22Rv1 (cell line): ENCODE measurements around the gene GHRL.

Experiments
- H3K27ac ChIP-seq: fragments of 450-650 bp; 2 replicates; pipeline ENCODE4 v1.5.1; 2017
- CTCF ChIP-seq: fragments of 450-650 bp; IDR thresholded peaks from 2 replicates; pipeline ENCODE4 v1.5.1; 2017; ENCODE audit warnings: mild to moderate bottlenecking
- ZFX ChIP-seq: fragments of 450-650 bp; IDR thresholded peaks from 2 replicates; pipeline ENCODE4 v1.6.1; 2017; ENCODE audit warnings: antibody characterized with exemption, borderline replicate concordance

The GHRL gene

GRCh38 chr3:10333349-10333650 lies 40.6 kb upstream of the GHRL start:
- H3K27ac ChIP-seq: no peak overlapping the region
- no peak for TF ChIP-seq CTCF
- TF ChIP-seq ZFX: no peak

DNA sequence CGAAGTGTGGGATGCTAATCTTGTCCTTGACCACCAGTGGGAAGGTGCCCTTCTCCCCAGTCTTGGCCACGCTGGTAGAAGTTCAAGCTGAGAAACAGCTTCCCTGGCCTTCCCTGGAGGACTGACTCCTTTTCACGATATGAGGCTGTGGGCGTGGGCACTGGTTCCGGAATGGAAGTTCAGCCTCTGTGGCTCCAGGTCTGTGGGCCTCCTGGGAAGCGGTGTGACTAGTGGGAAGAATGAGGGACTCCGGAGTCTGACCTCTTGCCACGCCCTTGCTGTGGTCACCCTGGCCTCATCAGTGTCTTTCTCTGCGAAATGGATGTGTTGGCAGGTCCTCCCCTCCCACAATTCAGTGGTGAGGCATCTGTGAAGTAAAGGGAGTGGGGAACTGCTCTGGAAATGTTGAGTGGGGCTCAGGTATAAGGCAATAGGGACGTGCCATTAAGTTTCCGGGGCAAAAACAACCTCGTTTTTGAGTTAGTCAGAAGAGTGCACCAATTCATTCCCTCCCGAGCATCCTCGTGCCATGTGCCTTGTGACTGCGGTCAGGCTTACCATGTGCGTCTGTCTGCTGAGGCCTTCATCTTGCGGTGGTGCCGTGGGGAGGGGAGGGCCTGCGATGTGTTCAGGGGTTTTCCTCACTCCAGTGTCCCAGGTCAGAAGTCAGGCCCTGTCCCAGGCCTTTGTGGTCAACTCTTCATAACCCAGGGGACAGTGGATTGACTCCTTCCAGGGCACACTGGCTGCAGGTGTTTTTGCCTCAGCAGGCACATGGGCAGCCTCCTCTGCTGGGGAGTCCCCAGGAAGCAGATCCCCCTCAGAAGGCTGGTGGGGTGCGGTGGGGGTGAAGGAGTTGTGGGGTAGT lies 40.0 kb upstream of the GHRL start:
- H3K27ac ChIP-seq: no peak overlapping the region
- TF ChIP-seq ZFX (no peak), CTCF (no peak)

DNA sequence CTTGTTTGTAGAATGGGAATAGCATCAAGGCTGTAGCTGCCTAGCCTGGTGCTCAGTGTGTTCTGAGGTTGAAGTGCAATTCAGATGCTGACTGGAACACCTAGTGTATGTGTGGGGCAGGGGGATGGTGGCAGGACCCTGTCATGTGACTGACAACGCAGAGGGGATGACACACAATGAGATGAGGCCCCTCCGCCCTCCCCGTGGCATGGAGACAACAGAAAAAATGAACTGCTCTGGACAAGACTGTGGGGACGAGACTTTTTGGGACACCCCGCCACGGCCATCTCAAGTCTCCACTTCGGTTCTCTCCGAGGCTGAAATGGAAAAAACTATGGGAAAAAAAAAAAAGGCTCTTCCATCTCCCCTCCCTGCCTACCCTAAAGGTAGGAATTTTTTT lies 38.6 kb upstream of the GHRL start:
- TF ChIP-seq CTCF: no peak
- TF ChIP-seq ZFX: no peak
- no peak overlapping the region for H3K27ac ChIP-seq

DNA sequence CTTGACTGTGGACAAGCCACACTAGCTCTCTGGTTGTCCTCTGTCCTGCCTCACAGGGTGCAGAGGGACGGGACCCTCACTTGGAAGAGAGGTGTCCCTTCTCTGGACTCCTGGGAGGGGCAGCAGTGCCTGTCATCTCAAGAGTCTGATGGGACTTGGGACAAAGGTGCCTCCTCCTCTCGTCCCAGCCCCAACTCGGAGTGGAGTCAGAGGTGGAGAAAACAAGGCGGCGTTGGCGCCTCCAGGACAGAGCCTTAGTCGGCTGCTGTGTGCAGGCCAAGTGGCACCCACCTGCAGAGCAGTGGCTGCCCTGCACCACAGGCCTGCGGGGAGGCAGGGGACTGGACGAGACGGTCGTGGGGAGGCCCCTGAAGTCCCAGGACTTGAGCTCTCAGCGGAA lies 37.6 kb upstream of the GHRL start:
- no peak overlapping the region for H3K27ac ChIP-seq
- TF ChIP-seq CTCF (no peak), ZFX (no peak)

GRCh38 chr3:10329495-10330015 lies 36.8 kb upstream of the GHRL start:
- TF ChIP-seq ZFX: no peak
- no peak for TF ChIP-seq CTCF

DNA sequence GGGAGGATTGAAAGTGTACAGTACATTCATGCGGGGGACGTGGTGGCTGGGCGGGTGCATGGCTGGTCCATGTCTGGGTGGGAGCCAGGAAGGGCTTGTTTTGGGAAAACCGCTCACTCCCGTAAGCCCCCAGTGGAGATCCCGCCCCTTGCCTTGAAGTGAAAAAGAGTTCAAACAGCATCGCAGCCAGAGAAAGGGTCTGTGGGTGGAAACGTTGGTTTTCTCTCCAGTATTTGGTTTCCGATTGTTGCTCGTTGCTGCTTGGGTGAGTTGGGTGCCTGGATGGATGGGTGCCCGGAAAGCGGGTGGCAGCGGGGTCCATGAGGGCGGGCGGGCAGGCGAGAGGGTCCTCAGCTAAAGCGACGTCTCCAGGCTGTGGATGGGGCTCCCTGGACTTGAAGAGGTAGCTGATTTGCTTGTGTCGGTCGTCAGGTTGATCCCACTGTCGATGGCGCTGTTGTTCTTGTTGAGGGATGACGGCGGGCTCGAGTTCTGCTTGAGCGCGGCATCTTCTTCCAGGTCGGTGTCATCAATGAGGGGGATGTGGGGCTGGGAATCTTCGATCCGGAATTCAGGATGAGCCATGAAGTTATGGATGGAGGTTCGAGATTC lies 35.8 kb upstream of the GHRL start:
- no peak overlapping the region for H3K27ac ChIP-seq
- no peak for TF ChIP-seq CTCF
- TF ChIP-seq ZFX: no peak

More at GRCh38 chr3:10329495-10330015, 36.8 kb upstream of the GHRL start:
- H3K27ac ChIP-seq: no peak overlapping the region

- H3K27ac ChIP-seq: no peak overlapping the region
- TF ChIP-seq CTCF (no peak), ZFX (no peak)
Observed at GRCh38 chr3:10327592-10327991, 34.8 kb upstream of the GHRL start.
